Esophagus squamous epithelium (tissue), 4 donors: ENCODE measurements around the gene ZFPM1.

Experiments used
- POLR2A ChIP-seq, 4 donors: fragments of 450-650 bp; IDR thresholded peaks; one replicate each; pipeline ENCODE4 v1.6.1; 2017; ENCODE audit warnings: antibody characterized with exemption in 4 of 4, mild to moderate bottlenecking in 4 of 4, moderate library complexity in 3 of 4
- TF ChIP-seq, protein P1 (sequence below), 6 experiments: fragments of 450-650 bp in 4 of 6; fragments of 200-600 bp in 2 of 6; sonication (generic) in 2 of 6; IDR thresholded peaks; one replicate each; pipeline ENCODE4 v1.5.1; 2016 to 2019; ENCODE audit warnings: antibody characterized with exemption in 6 of 6, mild to moderate bottlenecking in 4 of 6, moderate library complexity in 4 of 6

GRCh38 chr16:88466949-88467348, 13.9 kb downstream of the ZFPM1 start:
- TF ChIP-seq, protein P1, sequence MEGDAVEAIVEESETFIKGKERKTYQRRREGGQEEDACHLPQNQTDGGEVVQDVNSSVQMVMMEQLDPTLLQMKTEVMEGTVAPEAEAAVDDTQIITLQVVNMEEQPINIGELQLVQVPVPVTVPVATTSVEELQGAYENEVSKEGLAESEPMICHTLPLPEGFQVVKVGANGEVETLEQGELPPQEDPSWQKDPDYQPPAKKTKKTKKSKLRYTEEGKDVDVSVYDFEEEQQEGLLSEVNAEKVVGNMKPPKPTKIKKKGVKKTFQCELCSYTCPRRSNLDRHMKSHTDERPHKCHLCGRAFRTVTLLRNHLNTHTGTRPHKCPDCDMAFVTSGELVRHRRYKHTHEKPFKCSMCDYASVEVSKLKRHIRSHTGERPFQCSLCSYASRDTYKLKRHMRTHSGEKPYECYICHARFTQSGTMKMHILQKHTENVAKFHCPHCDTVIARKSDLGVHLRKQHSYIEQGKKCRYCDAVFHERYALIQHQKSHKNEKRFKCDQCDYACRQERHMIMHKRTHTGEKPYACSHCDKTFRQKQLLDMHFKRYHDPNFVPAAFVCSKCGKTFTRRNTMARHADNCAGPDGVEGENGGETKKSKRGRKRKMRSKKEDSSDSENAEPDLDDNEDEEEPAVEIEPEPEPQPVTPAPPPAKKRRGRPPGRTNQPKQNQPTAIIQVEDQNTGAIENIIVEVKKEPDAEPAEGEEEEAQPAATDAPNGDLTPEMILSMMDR (IDR thresholded peaks at IDR 0.05): no peak
- TF ChIP-seq POLR2A (IDR thresholded peaks at IDR 0.05): no peak
